Heart left ventricle (tissue), 16 donors: ENCODE measurements around the gene METTL9. TPM values are rescaled to one million over a fixed set of nuclear protein-coding genes. Genes with fewer than 3 reads are reported as not detected.
A peak's percentile ranks its signal among the peaks of the same experiment; 100 is the strongest.

Experiments
- ATAC-seq, 4 donors: fragments of 200-7000 bp; cut with Tn5 transposase; one replicate each; pipeline ENCODE4 v1.9.1; 2020 to 2022; ENCODE audit warnings: moderate library complexity in 4 of 4, mild to moderate bottlenecking in 3 of 4, moderate number of reproducible peaks in 1 of 4
- DNase-seq, 5 donors: peaks; one replicate each; pipeline ENCODE4 v3.0.0-alpha.2; 2020
- H3K27ac ChIP-seq, 12 donors: fragments of 200-600 bp; sonication (generic) in 4 of 12; one replicate each; pipeline versions ENCODE4 v1.5.0 to v1.8.0; 2016 to 2022; ENCODE audit warnings: mild to moderate bottlenecking in 2 of 12
- H3K27me3 ChIP-seq, 9 donors: fragments of 200-600 bp; sonication (generic) in 2 of 9; one replicate each; pipeline versions ENCODE4 v1.5.1 to v1.8.0; 2016 to 2022; ENCODE audit warnings: mild to moderate bottlenecking in 3 of 9
- H3K36me3 ChIP-seq, 9 donors: fragments of 200-600 bp; sonication (generic) in 2 of 9; one replicate each; pipeline versions ENCODE4 v1.5.0 to v1.8.0; 2018 to 2022; ENCODE audit warnings: mild to moderate bottlenecking in 2 of 9
- H3K4me1 ChIP-seq, 12 donors: fragments of 200-600 bp; sonication (generic) in 4 of 12; one replicate each; pipeline versions ENCODE4 v1.5.0 to v1.8.0; 2016 to 2022; ENCODE audit warnings: mild to moderate bottlenecking in 3 of 12
- H3K4me3 ChIP-seq, 12 donors: fragments of 200-600 bp; sonication (generic) in 4 of 12; one replicate each; pipeline versions ENCODE4 v1.5.0 to v1.8.0; 2017 to 2022; ENCODE audit warnings: mild to moderate bottlenecking in 9 of 12, moderate library complexity in 4 of 12
- H3K9me3 ChIP-seq, 12 donors: fragments of 200-600 bp; sonication (generic) in 4 of 12; one replicate each; pipeline versions ENCODE4 v1.5.0 to v1.8.0; 2016 to 2022; ENCODE audit warnings: mild to moderate bottlenecking in 1 of 12
- CTCF ChIP-seq, 12 donors: fragments of 200-600 bp; sonication (generic) in 4 of 12; IDR thresholded peaks; one replicate each; pipeline versions ENCODE4 v1.5.0 to v1.8.0; 2018 to 2022; ENCODE audit warnings: antibody characterized with exemption in 12 of 12, mild to moderate bottlenecking in 5 of 12
- POLR2A ChIP-seq, 2 donors: fragments of 450-650 bp; IDR thresholded peaks; one replicate each; pipeline ENCODE4 v1.6.1; 2017; ENCODE audit warnings: antibody characterized with exemption in 2 of 2, mild to moderate bottlenecking in 2 of 2, moderate library complexity in 2 of 2
- whole genome bisulfite sequencing, 4 donors: extraction: QIAGEN DNeasy Blood & Tissue Kit in 2 of 4; methylation state at CpG; one replicate each; pipeline versions ENCODE4 v1.1.5 to v1.1.7; 2013 to 2018; 5-methylcytosine and 5-hydroxymethylcytosine counted together
- intact Hi-C, 10 donors: fragments of 100-400 bp; cut with DNase I; formaldehyde crosslinking; loops; one replicate each; pipeline versions ENCODE4 v1.11.1 to v1.14.2; 2022
- polyA plus RNA-seq, 2 donors: library from polyadenylated mRNA; stranded (reverse); fragments of 200-250 nt; gene quantifications; one replicate each; pipeline ENCODE4 v1.2.3, GENCODE V29; 2013
- total RNA-seq, 9 donors: library from RNA; depleted of rRNA in 2 of 9; stranded (reverse); fragments of >200 nt in 2 of 9; fragmentation: NEBNext Ultra II Directional in 3 of 9; extraction: Animal tissue kit (Norgen Biotek cat#: 25700) in 3 of 9; gene quantifications; one replicate each; pipeline versions ENCODE4 v1.1.0 to v1.2.4, GENCODE V29; 2016 to 2023
- donor health status: ischemic (EF 13 %, LVEDD 7.1; RV severe dilation, severe dysfunction).
- donor health status: healthy with polysubstance abuse.
- donor health status: DM: no; HTN: yes; CAD: no.
- donor health status: DM: no; HTN: no; CAD: no.
- donor health status: ischemic (EF 25% LVEDD 6.9; RV normal size, moderate dysfunction).
- donor health status: ischemic (EF 25% LVEDD 5.7; RV mildly dilated, moderate dysfunction).
- donor health status: healthy.
- donor health status: DM: yes; HTN: yes; CAD: no.
- donor health status: ischemic (EF 35%, LVEDD 5.7; RV mildly dilated, moderate dysfunction).
- donor health status: nonischemic (EF 11% LVEDD 7.7; RV severe dilation, severe dysfunction).
- donor health status: DM: yes; HTN: yes; CAD: no.
- donor health status: PGD.
- donor health status: ischemic (EF 29% LVEDD 5.4; RV normal size, mild dysfunction).
- donor health status: nonischemic (EF 23%, LVEDD 6.1; RV moderate dilation, normal function).

METTL9 gene
- total and polyA plus RNA-seq, 11 donors: 12.2 to 70.6 (median 55.0) TPM

- H3K9me3 ChIP-seq: no peaks in the 10 kb centered on the region
- ATAC-seq (no peak), DNase-seq (no peak)
- intact Hi-C loops: no loop called here
- 98 to 100% (median 99%) methylated on average over 1 of the region's 1 CpG for whole genome bisulfite sequencing, 4 donors
- H3K27me3 ChIP-seq: no peaks in the 10 kb centered on the region
- no peak overlapping the region for H3K4me3 ChIP-seq
- TF ChIP-seq CTCF (IDR thresholded peaks at IDR 0.05) (no peak), POLR2A (IDR thresholded peaks at IDR 0.05) (no peak)
- H3K4me1 ChIP-seq: peaks cover 0 to 44% (median 6%) of the 10 kb centered on the region in 12 donors
- peaks cover 0 to 61% (median 39%) of the 10 kb centered on the region in 9 donors for H3K36me3 ChIP-seq
- no peak overlapping the region for H3K27ac ChIP-seq
Observed at GRCh38 chr16:21622545-21622944, 23.2 kb downstream of the METTL9 start.

GRCh38 chr16:21625026-21625425, 25.6 kb downstream of the METTL9 start:
- intact Hi-C loops: no loop called here
- ATAC-seq (no peak), DNase-seq (no peak)
- Histone ChIP-seq H3K27ac (no peak overlapping the region), H3K4me3 (no peak overlapping the region), H3K4me1 (peaks cover 0 to 31% (median 6%) of the 10 kb centered on the region in 12 donors), H3K9me3 (no peaks in the 10 kb centered on the region), H3K27me3 (no peaks in the 10 kb centered on the region), H3K36me3 (peaks cover 0 to 57% (median 39%) of the 10 kb centered on the region in 9 donors)
- whole genome bisulfite sequencing, 4 donors: 60 to 89% (median 73%) methylated on average over 1 of the region's 1 CpG
- TF ChIP-seq POLR2A (IDR thresholded peaks at IDR 0.05) (no peak), CTCF (IDR thresholded peaks at IDR 0.05) (no peak)

- TF ChIP-seq CTCF (IDR thresholded peaks at IDR 0.05) (no peak), POLR2A (IDR thresholded peaks at IDR 0.05) (no peak)
- no peak overlapping the region for H3K4me3 ChIP-seq
- H3K9me3 ChIP-seq: no peaks in the 10 kb centered on the region
- intact Hi-C loops: no loop called here
- H3K36me3 ChIP-seq: peaks cover 0 to 53% (median 39%) of the 10 kb centered on the region in 9 donors
- no peaks in the 10 kb centered on the region for H3K27me3 ChIP-seq
- DNase-seq (no peak), ATAC-seq (peak in 3 of 4 donors; percentile 53 to 83 (median 75))
- H3K27ac ChIP-seq: peak overlapping the region in 1 of 12 donors; percentile 43
- 21 to 31% (median 25%) methylated on average over 6 of the region's 6 CpGs for WGBS, 4 donors
- H3K4me1 ChIP-seq: peaks cover 0 to 32% (median 6%) of the 10 kb centered on the region in 12 donors
Observed at GRCh38 chr16:21626659-21627277, 27.4 kb downstream of the METTL9 start.

GRCh38 chr16:21628121-21628726, 28.8 kb downstream of the METTL9 start:
- 97 to 99% (median 98%) methylated on average over 5 of the region's 5 CpGs for WGBS, 4 donors
- no peak for TF ChIP-seq POLR2A (IDR thresholded peaks at IDR 0.05)
- no peak for TF ChIP-seq CTCF (IDR thresholded peaks at IDR 0.05)
- ATAC-seq (no peak), DNase-seq (no peak)
- H3K4me1 ChIP-seq: peaks cover 0 to 32% (median 6%) of the 10 kb centered on the region in 12 donors
- no peak overlapping the region for H3K4me3 ChIP-seq
- no peaks in the 10 kb centered on the region for H3K9me3 ChIP-seq
- no peak overlapping the region for H3K27ac ChIP-seq
- no peaks in the 10 kb centered on the region for H3K27me3 ChIP-seq
- intact Hi-C loops: no loop called here
- H3K36me3 ChIP-seq: peaks cover 0 to 56% (median 35%) of the 10 kb centered on the region in 9 donors
